ENCODE data around the gene WWTR1.

Gene WWTR1

DNA sequence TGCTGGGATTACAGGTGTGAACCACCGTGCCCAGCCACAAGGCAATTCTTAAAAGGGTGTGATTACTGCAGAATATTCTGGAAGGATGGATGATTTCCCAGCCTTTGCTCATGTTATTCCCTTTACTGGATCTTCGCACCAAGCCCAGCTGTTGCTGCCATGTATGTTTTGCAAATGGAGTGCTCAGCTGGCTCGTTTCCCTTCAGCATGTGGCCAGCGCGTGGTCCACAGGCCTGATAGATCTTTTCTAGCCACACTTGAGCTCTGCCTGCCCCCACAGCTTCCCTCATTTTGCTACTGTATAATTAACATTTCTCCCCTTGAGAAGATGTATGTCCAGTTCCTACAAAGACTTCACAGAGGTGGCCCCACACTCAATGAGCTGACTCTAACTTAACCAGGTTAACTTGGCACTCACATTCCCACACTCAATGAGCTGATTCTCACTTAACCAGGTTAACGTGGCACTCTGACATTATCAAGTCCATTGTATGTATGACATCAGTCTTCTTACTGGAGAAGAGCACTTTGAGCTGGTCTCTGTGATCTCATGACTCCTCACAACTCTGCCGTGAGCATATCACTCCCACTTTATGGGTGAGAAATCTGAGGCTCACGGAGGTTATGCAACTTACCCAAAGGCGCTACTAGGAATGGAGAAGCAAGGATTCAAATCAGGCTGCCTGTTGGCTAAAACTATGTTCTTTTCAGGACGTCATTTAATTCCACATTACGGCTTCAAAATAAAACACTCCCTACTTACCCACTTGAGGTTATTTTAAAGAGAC is 134.1 kb downstream of the WWTR1 start:
- DNase-seq: no peak

DNA sequence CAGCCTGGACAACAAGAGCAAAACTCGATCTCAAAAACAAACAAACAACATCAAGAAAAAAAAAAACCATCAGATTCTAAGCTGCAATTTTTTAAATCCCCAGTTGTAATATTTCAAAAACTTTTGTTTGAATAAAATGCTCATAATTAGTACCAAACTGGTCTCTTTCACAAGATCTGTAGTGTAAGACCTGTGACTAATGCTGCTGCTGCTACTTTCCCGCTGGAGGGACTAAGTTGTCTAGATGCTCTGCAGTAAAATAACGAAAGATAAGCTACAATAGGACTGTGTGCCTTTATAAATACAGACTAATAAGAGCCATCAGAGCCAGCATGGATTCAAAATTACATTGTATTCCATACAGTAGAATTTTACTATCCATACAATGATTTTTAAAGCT is 137.9 kb downstream of the WWTR1 start:
- DNase-seq: no peak

DNA sequence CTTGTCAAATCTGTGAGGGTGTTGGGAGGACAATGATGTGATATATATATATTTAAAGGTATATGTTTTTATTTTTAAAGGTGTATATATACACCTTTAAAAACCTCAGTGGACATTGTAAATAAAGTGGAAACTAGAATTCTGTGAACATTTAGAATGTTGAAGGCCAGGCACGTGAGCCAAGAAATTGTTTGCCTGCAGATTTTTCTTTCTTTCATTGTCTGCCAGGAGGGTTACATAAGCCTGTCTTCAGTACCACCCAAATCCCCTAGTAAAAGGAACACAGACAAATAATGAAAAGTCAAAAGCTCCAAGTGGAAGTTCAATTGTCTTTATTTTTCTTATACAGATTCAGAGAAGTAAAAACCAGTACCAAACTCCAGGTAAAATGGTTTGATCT is 140.9 kb downstream of the WWTR1 start:
- no peak for DNase-seq

DNA sequence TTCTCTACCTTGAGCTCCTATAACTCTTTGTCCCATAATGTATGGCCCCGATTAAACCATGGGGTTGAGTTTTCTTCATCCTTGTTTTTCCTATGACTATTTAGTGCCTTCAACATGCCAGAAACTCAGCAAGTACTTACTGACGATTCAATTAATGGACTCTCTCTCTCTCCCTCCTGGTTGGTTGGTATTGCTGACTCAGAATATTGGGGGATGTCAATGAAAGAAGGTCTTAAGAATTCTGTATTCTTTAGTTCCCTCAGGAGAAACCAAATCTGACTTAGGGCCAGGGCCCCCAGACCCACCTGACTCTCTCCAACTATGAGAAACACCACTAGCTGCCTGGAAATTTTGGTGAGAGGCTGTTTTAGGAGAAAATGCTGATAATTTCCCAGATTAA is 142.6 kb downstream of the WWTR1 start:
- no peak for DNase-seq

DNA sequence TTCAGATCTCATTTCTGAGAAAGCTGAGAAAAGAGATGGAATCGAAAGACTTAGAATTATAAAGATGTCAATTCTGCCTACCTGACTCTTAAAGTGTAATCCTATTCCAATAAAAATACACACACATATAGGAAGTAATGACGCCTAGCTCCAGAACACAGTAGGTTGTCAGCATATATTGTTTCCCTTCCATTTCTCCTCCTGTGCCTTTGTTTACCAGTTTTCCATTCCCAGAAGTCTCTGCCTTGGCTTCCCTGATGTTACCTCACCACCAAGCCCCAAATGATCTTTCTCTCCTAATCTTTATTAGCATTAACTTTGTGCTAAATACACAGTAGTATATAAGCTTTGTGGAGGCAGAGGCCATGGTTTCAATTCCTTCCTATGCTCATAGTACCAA is 143.4 kb downstream of the WWTR1 start:
- DNase-seq: no peak

- DNase-seq: no peak
Observed at GRCh38 chr3:149512073-149512782, 145.6 kb downstream of the WWTR1 start.

GRCh38 chr3:149511040-149511626 is 146.7 kb downstream of the WWTR1 start:
- no peak for DNase-seq

- no peak for DNase-seq
Observed at GRCh38 chr3:149510480-149510879, 147.3 kb downstream of the WWTR1 start.

DNA sequence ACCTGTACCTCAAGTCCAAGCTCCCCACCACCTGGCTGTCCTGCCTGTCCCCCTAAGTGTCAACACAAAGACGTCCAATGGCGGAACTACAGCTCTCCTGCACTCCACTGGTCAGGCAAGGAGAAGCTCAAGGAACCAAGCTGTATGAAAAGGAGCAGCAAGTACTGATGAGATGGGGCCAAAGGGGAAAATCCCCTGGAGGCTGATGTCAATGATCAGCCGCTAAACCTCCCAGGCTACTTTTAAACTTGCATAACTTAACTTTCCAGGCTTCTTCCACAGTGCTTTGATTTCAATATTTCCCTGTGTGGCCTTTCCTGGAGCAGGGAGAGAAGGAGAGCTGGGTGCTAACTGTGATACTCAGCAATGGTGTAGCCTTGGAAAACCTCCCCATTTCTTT is 148.3 kb downstream of the WWTR1 start:
- DNase-seq: no peak

GRCh38 chr3:149507491-149508324 is 150.1 kb downstream of the WWTR1 start:
- no peak for DNase-seq

GRCh38 chr3:149506965-149507364 is 150.9 kb downstream of the WWTR1 start:
- no peak for DNase-seq

DNA sequence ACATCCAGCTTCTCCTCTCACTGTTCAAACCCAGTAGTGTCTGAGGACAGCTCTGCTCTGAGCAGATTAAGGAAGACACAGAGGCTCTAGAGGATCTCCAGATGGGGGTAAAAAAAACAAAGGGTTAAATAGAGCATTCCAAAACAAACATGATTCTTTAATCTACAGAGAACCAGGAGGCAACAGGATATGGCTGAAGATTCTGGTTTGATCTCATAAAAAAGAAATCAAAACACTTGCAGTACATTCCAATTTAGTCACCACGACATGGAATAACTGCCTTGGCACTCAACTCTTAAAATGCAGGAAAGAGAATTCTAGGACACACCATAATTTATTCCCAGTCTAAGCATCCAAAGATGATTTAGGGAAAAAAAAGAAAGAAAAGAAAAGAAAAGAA is 151.3 kb downstream of the WWTR1 start:
- DNase-seq: no peak

- no peak for DNase-seq
Observed at GRCh38 chr3:149502438-149502837, 155.4 kb downstream of the WWTR1 start.

DNA sequence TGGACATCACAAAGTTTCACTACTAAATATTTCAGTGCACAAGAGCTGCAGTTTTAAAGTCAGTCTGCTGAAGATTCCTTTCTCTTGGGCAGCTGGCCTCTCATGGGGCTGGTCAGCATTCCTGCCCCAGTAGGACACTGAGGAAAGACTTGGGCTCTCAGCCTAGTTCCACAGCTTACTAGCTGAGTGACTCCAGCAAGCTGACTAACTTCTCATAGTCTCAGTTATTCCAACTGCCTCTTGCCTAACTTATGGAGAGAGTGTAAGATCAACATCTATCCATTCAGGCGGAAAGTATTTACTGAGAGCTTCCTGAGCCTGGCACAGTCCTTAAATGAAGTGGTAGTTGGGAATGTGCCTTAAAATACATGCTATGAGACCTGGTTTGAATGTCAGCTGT is 156.3 kb downstream of the WWTR1 start:
- no peak for DNase-seq

GRCh38 chr3:149497966-149498670 is 159.7 kb downstream of the WWTR1 start:
- DNase-seq: no peak

DNA sequence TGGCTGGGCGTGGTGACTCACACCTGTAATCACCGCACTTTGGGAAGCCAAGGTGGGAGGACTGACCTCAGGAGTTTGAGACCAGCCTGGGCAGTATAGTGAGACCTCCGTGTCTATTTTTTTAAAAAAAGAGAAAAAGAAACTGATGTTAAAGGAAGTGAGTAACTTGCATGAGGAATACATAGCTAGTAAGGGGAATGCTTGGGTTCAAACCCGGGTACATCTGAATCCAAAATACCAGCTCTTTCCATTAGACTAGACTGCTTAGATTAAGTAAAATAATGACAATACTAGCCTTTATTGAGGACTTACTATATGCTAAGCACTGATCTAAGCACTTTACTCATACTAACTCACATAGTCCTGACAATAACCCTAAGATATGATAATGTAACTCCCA is 160.9 kb downstream of the WWTR1 start:
- no peak for DNase-seq

DNA sequence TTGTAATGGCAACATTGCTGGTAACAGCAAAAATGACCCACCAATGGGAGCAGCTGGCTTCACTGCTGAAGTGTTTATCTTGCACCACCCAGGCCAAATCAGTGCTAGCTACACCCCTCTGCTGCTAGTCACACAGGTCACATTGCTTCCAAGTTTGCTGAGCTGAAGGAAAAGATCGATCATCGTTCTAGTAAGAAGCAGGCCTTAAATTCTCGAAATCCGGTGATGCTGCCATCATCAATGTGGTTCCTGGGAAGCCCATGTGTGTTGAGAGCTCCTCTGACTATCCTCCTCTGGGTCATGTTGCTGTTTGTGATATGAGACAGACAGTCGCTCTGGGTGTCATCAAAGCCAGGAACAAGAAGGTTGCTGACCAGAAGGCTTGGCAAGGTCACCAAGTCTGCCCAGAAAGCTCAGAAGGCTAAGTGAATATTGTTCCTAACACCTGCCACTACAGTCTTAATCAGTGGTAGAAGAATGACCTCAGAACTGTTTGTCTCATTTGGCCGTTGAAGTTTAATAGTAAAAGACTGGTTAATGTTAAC is 162.2 kb downstream of the WWTR1 start:
- DNase-seq: no peak

DNA sequence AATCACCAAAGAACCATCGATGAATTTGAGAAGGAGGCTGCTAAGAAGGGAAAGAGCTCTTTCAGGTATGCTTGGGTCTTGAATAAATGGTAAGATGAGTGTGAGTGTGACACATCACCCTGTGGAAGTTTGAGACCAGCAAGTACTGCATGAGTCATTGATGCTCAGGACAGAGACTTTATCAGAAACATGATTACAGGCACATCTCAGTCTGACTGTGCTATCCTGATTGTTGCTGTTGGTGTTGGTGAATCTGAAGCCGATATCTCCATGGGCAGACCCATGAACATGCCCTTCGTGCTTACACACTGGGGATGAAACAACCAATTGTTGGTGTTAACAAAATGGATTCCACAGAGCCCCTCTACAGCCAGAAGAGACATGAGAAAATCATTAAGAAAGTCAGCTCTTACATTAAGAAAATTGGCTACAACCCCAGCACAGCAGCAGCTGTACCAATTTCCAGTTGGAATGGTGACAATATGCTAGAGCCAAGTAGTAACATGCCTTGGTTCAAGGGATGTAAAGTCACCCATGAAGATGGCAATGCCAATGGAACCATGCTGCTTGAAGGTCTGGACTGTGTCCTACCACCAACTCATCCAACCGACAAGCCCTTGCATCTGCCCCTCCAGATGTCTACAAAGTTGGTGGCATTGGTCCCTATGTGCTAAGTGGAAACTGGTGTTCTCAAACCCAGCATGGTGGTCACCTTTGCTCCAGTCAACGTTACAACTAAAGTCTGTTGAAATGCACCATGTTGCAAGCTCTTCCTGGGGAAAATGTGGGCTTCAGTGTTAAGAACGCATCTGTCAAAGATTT is 162.9 kb downstream of the WWTR1 start:
- DNase-seq: no peak

DNA sequence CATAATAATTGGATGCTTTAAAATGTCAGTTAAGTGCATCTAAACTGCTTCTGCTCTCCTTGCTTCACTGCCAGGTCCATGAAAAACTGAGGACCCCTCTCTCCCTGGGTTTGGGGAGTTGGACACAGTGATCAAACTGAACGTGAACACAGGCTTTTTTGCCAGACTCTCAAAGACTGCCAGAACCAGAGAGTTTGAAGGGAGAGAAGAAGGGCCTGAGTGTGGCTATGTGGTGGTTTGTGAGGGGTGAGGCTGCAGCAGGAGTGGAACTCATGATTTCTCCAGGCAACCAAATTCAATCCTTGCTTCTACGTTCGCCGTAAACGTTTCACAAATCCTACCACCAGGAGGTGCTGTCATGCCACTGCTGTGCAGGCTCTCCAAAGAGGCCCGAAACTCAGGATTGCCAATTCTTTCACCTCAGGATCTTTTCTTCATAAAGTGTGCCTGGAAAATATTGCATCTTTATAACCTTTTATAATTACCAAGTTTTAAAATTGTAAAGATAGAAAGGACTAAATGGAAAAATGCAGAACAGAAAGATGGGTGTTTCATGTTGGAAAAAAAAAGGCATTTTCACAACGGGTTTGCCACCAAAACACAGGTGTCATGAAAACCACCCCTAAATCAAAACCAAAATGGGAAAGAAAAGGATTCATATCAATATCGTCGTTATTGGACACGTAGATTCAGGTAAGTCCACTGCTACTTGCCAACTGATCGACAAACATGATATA is 163.6 kb downstream of the WWTR1 start:
- DNase-seq: no peak

DNA sequence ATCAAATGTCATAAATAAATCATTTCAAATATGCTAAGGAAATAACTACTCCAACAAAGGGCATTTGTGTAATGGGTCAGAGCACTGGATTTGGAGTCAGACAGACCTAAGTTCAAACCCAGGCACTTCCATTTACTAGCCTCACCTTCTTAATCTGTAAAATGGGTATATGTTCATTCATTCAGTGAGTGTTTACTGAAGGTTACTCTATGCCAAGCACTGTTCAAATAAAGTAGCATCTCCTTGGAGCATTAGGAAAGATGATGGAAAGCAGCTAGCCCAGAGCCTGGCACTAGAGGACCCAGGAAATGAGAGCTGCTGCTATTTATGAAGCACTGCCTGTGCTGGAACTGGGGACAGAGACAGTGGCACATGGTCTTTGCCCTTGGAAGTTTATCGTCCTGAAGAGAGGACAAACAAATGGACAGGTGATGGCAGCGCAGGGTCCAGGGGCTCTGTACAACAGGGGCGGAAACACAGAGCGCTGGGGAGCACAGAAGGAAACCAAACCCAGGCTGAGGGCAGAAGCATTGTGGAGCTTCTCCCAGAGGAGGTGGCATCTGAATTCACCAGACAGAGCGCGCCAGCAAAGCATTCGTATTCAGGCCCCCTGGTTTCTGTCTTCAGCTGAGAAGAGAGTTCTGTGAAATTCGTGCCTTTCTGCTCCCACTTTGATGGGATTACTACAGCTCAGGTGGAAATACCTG is 164.4 kb downstream of the WWTR1 start:
- no peak for DNase-seq

Data from activated CD4-positive, alpha-beta T cell treated with anti-CD3 and anti-CD28 coated beads, Interleukin-2, amount 50 U/mL, for 4 hours (primary cell).